Uterus (tissue), 4 donors: Measurements from ENCODE around the gene ADRA2B. TPM values are rescaled to one million over a fixed set of nuclear protein-coding genes. Genes with fewer than 3 reads are reported as not detected.

ENCODE experiments used
- DNase-seq, 2 donors: peaks; one replicate each; pipeline ENCODE4 v3.0.0-alpha.2; 2019 to 2020
- H3K27ac ChIP-seq, 2 donors: fragments of 200-600 bp; sonication (generic); 1 replicate in 1 of 2; 2 replicates in 1 of 2; pipeline ENCODE4 v1.5.1; 2016 to 2018
- H3K27me3 ChIP-seq, 2 donors: fragments of 200-600 bp; sonication (generic); one replicate each; pipeline ENCODE4 v1.5.1; 2018 to 2019; ENCODE audit warnings: control low read depth in 1 of 2
- H3K36me3 ChIP-seq, 2 donors: fragments of 200-600 bp; sonication (generic); one replicate each; pipeline ENCODE4 v1.5.1; 2019; ENCODE audit warnings: control low read depth in 1 of 2
- H3K4me1 ChIP-seq, 2 donors: fragments of 200-600 bp; sonication (generic); one replicate each; pipeline ENCODE4 v1.5.1; 2018 to 2019; ENCODE audit warnings: control low read depth in 1 of 2
- H3K4me3 ChIP-seq, 2 donors: fragments of 200-600 bp; sonication (generic); 1 replicate in 1 of 2; 2 replicates in 1 of 2; pipeline ENCODE4 v1.5.1; 2018 to 2019; ENCODE audit warnings: mild to moderate bottlenecking in 1 of 2
- H3K9me3 ChIP-seq, 2 donors: fragments of 200-600 bp; sonication (generic); one replicate each; pipeline ENCODE4 v1.5.1; 2019; ENCODE audit warnings: control low read depth in 1 of 2
- CTCF ChIP-seq, 4 experiments: fragments of 200-600 bp in 2 of 4; fragments of 450-650 bp in 2 of 4; sonication (generic) in 2 of 4; IDR thresholded peaks; one replicate each; pipeline ENCODE4 v1.5.1; 2016 to 2019; ENCODE audit warnings: antibody characterized with exemption in 4 of 4, mild to moderate bottlenecking in 2 of 4, moderate library complexity in 1 of 4
- POLR2A ChIP-seq, 2 donors: fragments of 450-650 bp; IDR thresholded peaks; one replicate each; pipeline ENCODE4 v1.6.1; 2016; ENCODE audit warnings: antibody characterized with exemption in 2 of 2, mild to moderate bottlenecking in 1 of 2, moderate library complexity in 1 of 2
- intact Hi-C: fragments of 100-400 bp; cut with DNase I; formaldehyde crosslinking; loops from one replicate; pipeline ENCODE4 v1.15.1; 2023; ENCODE audit warnings: low total_unique reads
- total RNA-seq, 4 donors: library from RNA; depleted of rRNA in 3 of 4; stranded (reverse); fragments of >200 nt in 3 of 4; gene quantifications; one replicate each; pipeline versions ENCODE4 v1.1.0 to v1.2.4, GENCODE V29; 2014 to 2023
- donor health status: DM: yes; HTN: yes; CAD: no.

ADRA2B gene
- total RNA-seq, 4 donors from 2014 or later = 0.51 to 5.4 (median 2.6) TPM; not detected in 1

- Histone ChIP-seq H3K4me3 (no peak overlapping the region), H3K27me3 (no peaks in the 10 kb centered on the region), H3K9me3 (no peaks in the 10 kb centered on the region), H3K4me1 (no peaks in the 10 kb centered on the region), H3K27ac (peak overlapping the region; percentile 54 to 58), H3K36me3 (no peaks in the 10 kb centered on the region)
- intact Hi-C loops = no loop called here
- TF ChIP-seq POLR2A (IDR thresholded peaks at IDR 0.05) = no peak
- TF ChIP-seq CTCF (IDR thresholded peaks at IDR 0.05) = no peak
- DNase-seq = peak in 1 of 2 donors; percentile 11
Observed at GRCh38 chr2:96097951-96098823, 18.2 kb downstream of the ADRA2B start.

GRCh38 chr2:96097441-96097840, 18.9 kb downstream of the ADRA2B start:
- DNase-seq = no peak
- Histone ChIP-seq H3K4me1 (no peaks in the 10 kb centered on the region), H3K36me3 (no peaks in the 10 kb centered on the region), H3K4me3 (no peak overlapping the region), H3K27me3 (no peaks in the 10 kb centered on the region), H3K9me3 (no peaks in the 10 kb centered on the region), H3K27ac (no peak overlapping the region)
- TF ChIP-seq POLR2A (IDR thresholded peaks at IDR 0.05) (no peak), CTCF (IDR thresholded peaks at IDR 0.05) (no peak)
- intact Hi-C loops = no loop called here

GRCh38 chr2:96095116-96095636, 21.2 kb downstream of the ADRA2B start:
- no peaks in the 10 kb centered on the region for H3K9me3 ChIP-seq
- no peak overlapping the region for H3K27ac ChIP-seq
- no peak for TF ChIP-seq CTCF (IDR thresholded peaks at IDR 0.05)
- TF ChIP-seq POLR2A (IDR thresholded peaks at IDR 0.05) = no peak
- intact Hi-C loops = no loop called here
- no peaks in the 10 kb centered on the region for H3K27me3 ChIP-seq
- H3K4me3 ChIP-seq = no peak overlapping the region
- H3K36me3 ChIP-seq = no peaks in the 10 kb centered on the region
- DNase-seq = no peak
- H3K4me1 ChIP-seq = no peaks in the 10 kb centered on the region

- Histone ChIP-seq H3K36me3 (no peaks in the 10 kb centered on the region), H3K9me3 (no peaks in the 10 kb centered on the region), H3K4me1 (no peaks in the 10 kb centered on the region), H3K27ac (no peak overlapping the region), H3K4me3 (no peak overlapping the region), H3K27me3 (no peaks in the 10 kb centered on the region)
- peak in 1 of 2 donors; percentile 5 for DNase-seq
- intact Hi-C loops = no loop called here
- TF ChIP-seq CTCF (IDR thresholded peaks at IDR 0.05) (no peak), POLR2A (IDR thresholded peaks at IDR 0.05) (no peak)
Observed at GRCh38 chr2:96093528-96093927, 22.8 kb downstream of the ADRA2B start.

GRCh38 chr2:96092951-96093350, 23.4 kb downstream of the ADRA2B start:
- no peak for TF ChIP-seq POLR2A (IDR thresholded peaks at IDR 0.05)
- no peak for TF ChIP-seq CTCF (IDR thresholded peaks at IDR 0.05)
- Histone ChIP-seq H3K9me3 (no peaks in the 10 kb centered on the region), H3K27ac (no peak overlapping the region), H3K27me3 (no peaks in the 10 kb centered on the region), H3K4me1 (no peaks in the 10 kb centered on the region), H3K4me3 (no peak overlapping the region), H3K36me3 (no peaks in the 10 kb centered on the region)
- DNase-seq = no peak
- intact Hi-C loops = no loop called here
